ENCODE measurements around the gene IFNE. TPM values are rescaled to one million over a fixed set of nuclear protein-coding genes. Genes with fewer than 3 reads are reported as not detected.

IFNE gene
- polyA plus RNA-seq, 2 of the 4 experiments (the other 2 are of a cell fraction) = 2.5 to 3.1 TPM

DNA sequence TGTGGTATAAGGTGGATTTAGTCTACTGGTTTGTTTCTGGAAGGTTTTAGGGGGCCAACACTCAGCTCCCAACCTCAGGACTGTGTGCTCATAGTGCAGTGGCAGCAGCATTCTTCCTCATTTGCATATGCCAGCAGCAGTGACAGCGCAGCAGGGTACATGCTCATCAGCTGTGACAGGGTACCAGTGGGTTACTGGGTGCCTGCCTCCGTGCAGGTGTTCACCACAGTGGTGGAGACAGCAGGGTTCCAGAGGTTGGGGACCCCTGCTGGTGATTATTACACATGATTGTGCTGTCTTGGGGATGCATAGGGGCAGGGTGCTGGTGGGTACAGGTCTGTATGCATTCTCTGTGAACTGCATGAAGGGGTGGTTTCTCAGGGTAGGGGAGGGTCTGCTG is 45.5 kb upstream of the IFNE start:
- ChIA-PET CTCF (interaction anchor here (1.6 kb wide), 1 partner anchor 261 kb away, joined by 5 read pairs; no protein-coding TSS in a partner anchor), POLR2A (no interaction called here)
- 95% methylated on average over 2 of the region's 2 CpGs for WGBS (ENCODE audit: missing lambda C conversion rate)
- FAIRE-seq = no peak
- Histone ChIP-seq H3K4me1 (peaks cover 2% of the 10 kb centered on the region; the same call in 1 of the 3 replicates), H3K4me2 (no peak overlapping the region), H3K27ac (no peak overlapping the region), H3K4me3 (no peak overlapping the region), H3K9me3 (peaks cover 72% of the 10 kb centered on the region)
- ATAC-seq = peak in 1 of 2 experiments; percentile 10; a peak in 1 of 6 replicates
- DNase-seq (ENCODE audit: low read depth in 1 of 2, low spot score in 1 of 2) = no peak
- TF ChIP-seq, protein P1, sequence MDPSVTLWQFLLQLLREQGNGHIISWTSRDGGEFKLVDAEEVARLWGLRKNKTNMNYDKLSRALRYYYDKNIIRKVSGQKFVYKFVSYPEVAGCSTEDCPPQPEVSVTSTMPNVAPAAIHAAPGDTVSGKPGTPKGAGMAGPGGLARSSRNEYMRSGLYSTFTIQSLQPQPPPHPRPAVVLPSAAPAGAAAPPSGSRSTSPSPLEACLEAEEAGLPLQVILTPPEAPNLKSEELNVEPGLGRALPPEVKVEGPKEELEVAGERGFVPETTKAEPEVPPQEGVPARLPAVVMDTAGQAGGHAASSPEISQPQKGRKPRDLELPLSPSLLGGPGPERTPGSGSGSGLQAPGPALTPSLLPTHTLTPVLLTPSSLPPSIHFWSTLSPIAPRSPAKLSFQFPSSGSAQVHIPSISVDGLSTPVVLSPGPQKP (IDR thresholded peaks at IDR 0.05; ENCODE audit: low read depth, low read length) = no peak
- TF ChIP-seq PHF8 (IDR thresholded peaks at IDR 0.05; ENCODE audit: borderline replicate concordance, low read depth) (no peak), POLR2AphosphoS2 (conservative IDR thresholded peaks at IDR 0.05; ENCODE audit: low read length) (peak; percentile 50; the same call in 1 of the 2 replicates), ESRRA (IDR thresholded peaks at IDR 0.05; ENCODE audit: borderline replicate concordance, low read length) (no peak), RARB (CRISPR knock-in tag; IDR thresholded peaks at IDR 0.05) (no peak), CHD2 (IDR thresholded peaks at IDR 0.05; ENCODE audit: low read length, partially characterized antibody) (no peak), EP300 (IDR thresholded peaks at IDR 0.05) (no peak)

DNA sequence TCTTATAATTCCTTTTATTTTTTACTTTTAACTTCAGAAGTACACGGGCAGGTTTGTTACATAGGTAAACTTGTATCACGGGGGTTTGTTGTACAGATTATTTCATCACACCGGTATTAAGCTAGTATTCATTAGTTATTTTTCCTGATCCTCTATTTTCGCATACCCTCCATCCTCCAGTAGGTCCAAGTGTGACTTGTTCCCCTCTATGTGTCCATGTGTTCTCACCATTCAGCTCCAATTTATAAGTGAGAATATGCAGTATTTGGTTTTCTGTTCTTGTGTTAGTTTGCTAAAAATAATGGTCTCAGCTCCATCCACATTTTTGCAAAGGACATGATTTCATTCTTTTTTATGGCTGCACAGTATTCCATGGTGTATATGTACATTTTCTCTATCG is 43.1 kb upstream of the IFNE start:
- POLR2A ChIA-PET = no interaction called here
- Histone ChIP-seq H3K27ac (no peak overlapping the region), H3K9me3 (peaks cover 74% of the 10 kb centered on the region), H3K4me2 (no peak overlapping the region), H3K4me3 (no peak overlapping the region), H3K4me1 (0 out of 3 replicates have a peak, but pooled peaks cover under 1% of the 10 kb centered on the region)
- FAIRE-seq (no peak), DNase-seq (ENCODE audit: low read depth in 1 of 2, low spot score in 1 of 2) (no peak), ATAC-seq (no peak)
- TF ChIP-seq HOXB13 (CRISPR knock-in tag; IDR thresholded peaks at IDR 0.05; ENCODE audit: low read depth) (no peak), CHD2 (IDR thresholded peaks at IDR 0.05; ENCODE audit: low read length, partially characterized antibody) (no peak), NR3C1 (IDR thresholded peaks at IDR 0.05) (no peak), JUN (IDR thresholded peaks at IDR 0.05) (no peak), ZNF302 (CRISPR knock-in tag; IDR thresholded peaks at IDR 0.05) (no peak), ZC3H11A (IDR thresholded peaks at IDR 0.05) (no peak), BHLHE40 (IDR thresholded peaks at IDR 0.05; ENCODE audit: low read depth, low read length) (no peak), SMC3 (IDR thresholded peaks at IDR 0.05) (no peak), HEYL (CRISPR knock-in tag; IDR thresholded peaks at IDR 0.05) (no peak), CBX2 (IDR thresholded peaks at IDR 0.05; ENCODE audit: borderline replicate concordance, low read depth) (no peak)
- TF ChIP-seq, protein P2, sequence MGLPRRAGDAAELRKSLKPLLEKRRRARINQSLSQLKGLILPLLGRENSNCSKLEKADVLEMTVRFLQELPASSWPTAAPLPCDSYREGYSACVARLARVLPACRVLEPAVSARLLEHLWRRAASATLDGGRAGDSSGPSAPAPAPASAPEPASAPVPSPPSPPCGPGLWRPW (IDR thresholded peaks at IDR 0.05) = no peak
- 93% methylated on average over 5 of the region's 5 CpGs for WGBS (ENCODE audit: missing lambda C conversion rate)
- CTCF ChIA-PET = no interaction called here

DNA sequence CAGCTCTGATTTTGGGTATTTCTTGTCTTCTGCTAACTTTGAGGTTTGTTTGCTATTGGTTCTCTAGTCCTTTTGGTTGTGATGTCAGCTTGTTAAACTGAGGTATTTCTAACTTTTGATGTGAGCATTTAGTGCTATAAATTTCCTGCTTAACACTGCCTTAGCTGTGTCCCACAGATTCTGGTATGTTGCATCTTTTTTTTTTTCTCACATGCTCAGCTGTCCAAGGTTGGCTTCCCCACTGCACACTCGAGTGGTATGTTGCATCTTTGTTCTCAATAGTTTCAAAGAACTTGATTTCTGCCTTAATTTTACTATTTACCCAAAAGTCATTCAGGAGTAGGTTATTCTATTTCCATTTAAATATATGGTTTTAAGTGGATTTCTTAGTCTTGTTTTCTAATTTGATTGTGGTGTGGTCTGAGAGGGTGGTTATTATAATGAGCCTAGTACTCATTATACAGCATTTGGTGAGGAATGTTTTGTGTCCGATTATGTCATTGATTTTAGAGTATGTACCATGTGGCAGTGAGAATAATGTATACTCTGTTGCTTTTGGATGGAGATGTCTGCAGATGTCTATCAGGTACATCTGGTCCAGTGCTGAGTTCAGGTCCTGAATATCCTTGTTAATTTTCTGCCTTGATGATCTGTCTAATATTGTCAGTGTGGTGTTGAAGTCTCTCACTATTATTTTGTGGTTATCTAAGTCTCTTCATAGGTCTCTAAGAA is 42.2 kb upstream of the IFNE start:
- Histone ChIP-seq H3K9me3 (peaks cover 65% of the 10 kb centered on the region), H3K4me3 (no peak overlapping the region), H3K4me1 (0 out of 3 replicates have a peak, but pooled peaks cover 9% of the 10 kb centered on the region), H3K27ac (no peak overlapping the region), H3K4me2 (no peak overlapping the region)
- DNase-seq (ENCODE audit: low read depth in 1 of 2, low spot score in 1 of 2) (no peak), ATAC-seq (no peak), FAIRE-seq (no peak)
- POLR2A ChIA-PET = no interaction called here
- WGBS (ENCODE audit: missing lambda C conversion rate) = 95% methylated on average over 2 of the region's 2 CpGs
- peak; percentile 60 for TF ChIP-seq CHD2 (IDR thresholded peaks at IDR 0.05; ENCODE audit: low read length, partially characterized antibody)
- no peak for TF ChIP-seq POLR2A (IDR thresholded peaks at IDR 0.05; ENCODE audit: low read length)
- TF ChIP-seq HOXB13 (CRISPR knock-in tag; IDR thresholded peaks at IDR 0.05; ENCODE audit: low read depth) = no peak
- peak; percentile 94 for TF ChIP-seq POLR2AphosphoS2 (conservative IDR thresholded peaks at IDR 0.05; ENCODE audit: low read length)
- no peak for TF ChIP-seq TP53 (CRISPR knock-in tag; IDR thresholded peaks at IDR 0.05)
- 0 out of 2 replicates have a peak, but pooled peaks have one; percentile 7 for TF ChIP-seq HOXA7 (CRISPR knock-in tag; IDR thresholded peaks at IDR 0.05)
- TF ChIP-seq ZSCAN20 (CRISPR knock-in tag; IDR thresholded peaks at IDR 0.05) = no peak
- peak in 1 of 2 experiments; percentile 19; a peak in 1 of 5 replicates for TF ChIP-seq JUN (IDR thresholded peaks at IDR 0.05)
- TF ChIP-seq, protein P3, sequence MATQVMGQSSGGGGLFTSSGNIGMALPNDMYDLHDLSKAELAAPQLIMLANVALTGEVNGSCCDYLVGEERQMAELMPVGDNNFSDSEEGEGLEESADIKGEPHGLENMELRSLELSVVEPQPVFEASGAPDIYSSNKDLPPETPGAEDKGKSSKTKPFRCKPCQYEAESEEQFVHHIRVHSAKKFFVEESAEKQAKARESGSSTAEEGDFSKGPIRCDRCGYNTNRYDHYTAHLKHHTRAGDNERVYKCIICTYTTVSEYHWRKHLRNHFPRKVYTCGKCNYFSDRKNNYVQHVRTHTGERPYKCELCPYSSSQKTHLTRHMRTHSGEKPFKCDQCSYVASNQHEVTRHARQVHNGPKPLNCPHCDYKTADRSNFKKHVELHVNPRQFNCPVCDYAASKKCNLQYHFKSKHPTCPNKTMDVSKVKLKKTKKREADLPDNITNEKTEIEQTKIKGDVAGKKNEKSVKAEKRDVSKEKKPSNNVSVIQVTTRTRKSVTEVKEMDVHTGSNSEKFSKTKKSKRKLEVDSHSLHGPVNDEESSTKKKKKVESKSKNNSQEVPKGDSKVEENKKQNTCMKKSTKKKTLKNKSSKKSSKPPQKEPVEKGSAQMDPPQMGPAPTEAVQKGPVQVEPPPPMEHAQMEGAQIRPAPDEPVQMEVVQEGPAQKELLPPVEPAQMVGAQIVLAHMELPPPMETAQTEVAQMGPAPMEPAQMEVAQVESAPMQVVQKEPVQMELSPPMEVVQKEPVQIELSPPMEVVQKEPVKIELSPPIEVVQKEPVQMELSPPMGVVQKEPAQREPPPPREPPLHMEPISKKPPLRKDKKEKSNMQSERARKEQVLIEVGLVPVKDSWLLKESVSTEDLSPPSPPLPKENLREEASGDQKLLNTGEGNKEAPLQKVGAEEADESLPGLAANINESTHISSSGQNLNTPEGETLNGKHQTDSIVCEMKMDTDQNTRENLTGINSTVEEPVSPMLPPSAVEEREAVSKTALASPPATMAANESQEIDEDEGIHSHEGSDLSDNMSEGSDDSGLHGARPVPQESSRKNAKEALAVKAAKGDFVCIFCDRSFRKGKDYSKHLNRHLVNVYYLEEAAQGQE (IDR thresholded peaks at IDR 0.05) = no peak
- CTCF ChIA-PET = no interaction called here
